ENCODE data around the gene RNF152.

RNF152 gene

GRCh38 chr18:61850756-61851155, 42.1 kb downstream of the RNF152 start:
- TF ChIP-seq, protein P1, sequence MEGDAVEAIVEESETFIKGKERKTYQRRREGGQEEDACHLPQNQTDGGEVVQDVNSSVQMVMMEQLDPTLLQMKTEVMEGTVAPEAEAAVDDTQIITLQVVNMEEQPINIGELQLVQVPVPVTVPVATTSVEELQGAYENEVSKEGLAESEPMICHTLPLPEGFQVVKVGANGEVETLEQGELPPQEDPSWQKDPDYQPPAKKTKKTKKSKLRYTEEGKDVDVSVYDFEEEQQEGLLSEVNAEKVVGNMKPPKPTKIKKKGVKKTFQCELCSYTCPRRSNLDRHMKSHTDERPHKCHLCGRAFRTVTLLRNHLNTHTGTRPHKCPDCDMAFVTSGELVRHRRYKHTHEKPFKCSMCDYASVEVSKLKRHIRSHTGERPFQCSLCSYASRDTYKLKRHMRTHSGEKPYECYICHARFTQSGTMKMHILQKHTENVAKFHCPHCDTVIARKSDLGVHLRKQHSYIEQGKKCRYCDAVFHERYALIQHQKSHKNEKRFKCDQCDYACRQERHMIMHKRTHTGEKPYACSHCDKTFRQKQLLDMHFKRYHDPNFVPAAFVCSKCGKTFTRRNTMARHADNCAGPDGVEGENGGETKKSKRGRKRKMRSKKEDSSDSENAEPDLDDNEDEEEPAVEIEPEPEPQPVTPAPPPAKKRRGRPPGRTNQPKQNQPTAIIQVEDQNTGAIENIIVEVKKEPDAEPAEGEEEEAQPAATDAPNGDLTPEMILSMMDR (conservative IDR thresholded peaks at IDR 0.05; ENCODE audit: low read length): no peak
- no peak for DNase-seq (ENCODE audit: low read depth)
- no peak overlapping the region for H3K4me3 ChIP-seq (ENCODE audit: low read length)

DNA sequence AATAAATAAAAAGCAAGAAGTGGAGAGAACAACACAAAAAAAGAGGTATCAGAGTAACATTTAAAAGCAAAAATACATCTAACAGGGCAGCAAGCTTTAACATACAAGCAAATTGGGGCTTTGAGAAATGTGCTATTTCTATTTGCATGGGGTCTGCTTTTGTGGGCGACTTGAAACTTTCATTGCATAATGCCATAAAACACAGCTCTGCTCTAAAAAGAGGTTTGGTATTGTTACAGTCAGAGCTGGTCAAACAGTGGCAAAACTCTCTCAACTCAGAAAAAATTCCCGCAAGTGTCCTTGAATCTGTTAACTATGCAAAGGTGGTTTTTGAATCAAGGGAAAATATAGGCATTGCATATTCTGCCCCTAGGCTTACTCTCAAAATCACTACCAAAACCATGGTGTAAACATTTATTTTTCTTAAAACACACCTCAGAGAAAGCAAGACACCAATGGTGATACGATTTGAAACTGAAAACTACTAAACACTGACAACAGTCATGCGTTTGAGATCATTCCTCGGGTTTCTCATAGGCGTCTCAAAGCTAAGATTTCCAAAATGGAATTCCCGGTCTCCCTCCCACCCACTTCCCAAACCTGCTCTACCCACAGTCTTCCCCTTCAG, 45.5 kb downstream of the RNF152 start:
- TF ChIP-seq, protein P1 (conservative IDR thresholded peaks at IDR 0.05; ENCODE audit: low read length): no peak
- DNase-seq (ENCODE audit: low read depth): no peak
- no peak overlapping the region for H3K4me3 ChIP-seq (ENCODE audit: low read length)

DNA sequence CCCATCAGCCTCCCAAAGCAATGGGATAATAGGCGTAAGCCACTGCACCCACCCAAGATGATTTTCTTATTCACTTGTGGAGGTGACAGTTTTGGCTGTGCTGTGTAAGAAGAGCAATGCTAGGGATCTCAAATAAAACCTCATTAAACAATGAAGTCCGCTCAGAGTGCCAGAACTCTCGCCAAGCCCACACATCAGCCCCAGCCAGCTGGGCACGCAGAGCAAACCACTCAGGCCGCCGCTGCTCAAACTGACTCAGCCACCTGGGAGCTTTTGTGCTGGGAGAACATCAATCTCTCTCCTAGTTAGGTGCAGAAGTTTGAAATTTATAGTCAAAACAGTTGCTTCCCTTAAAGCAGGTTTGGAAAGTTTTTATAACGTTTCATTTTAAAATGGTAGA, 47.6 kb downstream of the RNF152 start:
- TF ChIP-seq, protein P1 (conservative IDR thresholded peaks at IDR 0.05; ENCODE audit: low read length): no peak
- no peak for DNase-seq (ENCODE audit: low read depth)
- no peak overlapping the region for H3K4me3 ChIP-seq (ENCODE audit: low read length)

DNA sequence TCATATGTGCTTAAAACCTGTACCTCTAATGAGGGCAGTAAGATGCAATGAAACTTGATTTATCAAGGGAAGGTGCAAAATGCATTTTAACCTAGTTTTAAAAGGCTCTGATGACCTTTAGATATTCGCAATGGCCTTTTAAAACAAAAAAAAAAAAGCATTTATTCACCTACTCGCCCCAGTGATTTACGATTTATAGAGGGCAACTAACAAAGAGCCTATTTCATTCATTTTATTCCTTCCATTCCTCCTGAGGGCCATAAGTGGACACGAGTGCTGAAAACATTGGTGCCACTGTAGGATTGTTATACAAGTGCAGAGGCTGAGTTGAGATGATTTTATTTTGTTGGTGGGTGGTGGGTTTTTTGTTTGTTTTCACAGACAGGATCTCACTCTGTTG, 48.1 kb downstream of the RNF152 start:
- H3K4me3 ChIP-seq (ENCODE audit: low read length): no peak overlapping the region
- DNase-seq (ENCODE audit: low read depth): no peak
- TF ChIP-seq, protein P1 (conservative IDR thresholded peaks at IDR 0.05; ENCODE audit: low read length): no peak

- DNase-seq (ENCODE audit: low read depth): peak; percentile 20
- H3K4me3 ChIP-seq (ENCODE audit: low read length): no peak overlapping the region
- TF ChIP-seq, protein P1 (conservative IDR thresholded peaks at IDR 0.05; ENCODE audit: low read length): no peak
These were observed 50.7 kb downstream of the RNF152 start for GRCh38 chr18:61842146-61842545.

GRCh38 chr18:61841706-61842105, 51.1 kb downstream of the RNF152 start:
- DNase-seq (ENCODE audit: low read depth): no peak
- TF ChIP-seq, protein P1 (conservative IDR thresholded peaks at IDR 0.05; ENCODE audit: low read length): no peak

DNA sequence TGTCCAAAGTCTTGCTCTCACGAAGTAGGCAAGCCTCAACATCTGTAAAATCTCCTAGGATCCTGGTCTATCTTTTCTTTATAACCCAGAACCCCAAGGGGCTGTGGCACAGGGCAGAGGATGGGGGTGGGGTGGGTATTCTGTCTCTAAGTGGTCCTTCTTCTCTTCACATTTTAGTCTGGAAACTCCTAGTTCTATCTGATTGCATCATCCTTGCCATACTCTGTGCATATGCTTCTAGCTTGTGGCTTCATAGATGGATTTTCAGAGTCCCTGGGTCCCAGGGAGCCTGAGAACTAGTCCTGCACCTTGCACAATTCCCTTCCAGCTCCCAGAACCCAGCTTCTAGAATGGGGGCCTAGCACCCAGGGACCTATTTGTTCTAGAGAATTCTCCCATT, 52.5 kb downstream of the RNF152 start:
- DNase-seq (ENCODE audit: low read depth): no peak
- TF ChIP-seq, protein P1 (conservative IDR thresholded peaks at IDR 0.05; ENCODE audit: low read length): no peak
- H3K4me3 ChIP-seq (ENCODE audit: low read length): no peak overlapping the region

More at GRCh38 chr18:61841706-61842105, 51.1 kb downstream of the RNF152 start:
- H3K4me3 ChIP-seq (ENCODE audit: low read length): no peak overlapping the region

All from AG10803 (cell line).